GM19239 (cell line): ENCODE measurements around the gene SAMD4B.
"Not testable (repeated sequence)": the region's sequence is repeated elsewhere in the genome, so short reads cannot be mapped to it uniquely, and the experiment has no call there.

ENCODE experiments used
- DNase-seq: peaks from one replicate; pipeline ENCODE4 v3.0.0; 2011; ENCODE audit warnings: low spot score; ENCODE audit not compliant: insufficient read length
- FAIRE-seq: peaks from 2 replicates; lab custom pipeline; 2011; peaks lifted over from hg19 to GRCh38; lab: Jason Lieb, UNC

The SAMD4B gene

GRCh38 chr19:39341719-39342604 is at the start of gene SAMD4B:
Gene SAMD4B, plus strand, starts transcription at chr19:39342421. Its CDS starts 14,473 bp downstream, at chr19:39356894.
- FAIRE-seq, result peak; percentile 96

GRCh38 chr19:39293394-39293793 is 48.8 kb upstream of the SAMD4B start:
- no peak for DNase-seq
- no peak for FAIRE-seq

More at GRCh38 chr19:39341719-39342604, at the start of gene SAMD4B:
- peak; percentile 98 for DNase-seq

GRCh38 chr19:39296055-39296645 is 46.1 kb upstream of the SAMD4B start, which contains the start of gene IFNL1:
Gene IFNL1, plus strand, starts transcription at chr19:39296407. Its CDS starts 15 bp downstream, at chr19:39296422.
- no peak for DNase-seq
- no peak for FAIRE-seq

- FAIRE-seq (no peak), DNase-seq (no peak)
Observed at GRCh38 chr19:39296906-39297305, 45.3 kb upstream of the SAMD4B start.

- DNase-seq (no peak), FAIRE-seq (no peak)
Observed at GRCh38 chr19:39297931-39298634, 44.1 kb upstream of the SAMD4B start.

GRCh38 chr19:39299404-39299803 is 42.8 kb upstream of the SAMD4B start:
- FAIRE-seq, result no peak
- DNase-seq, result no peak

- DNase-seq, result no peak
- no peak for FAIRE-seq
Observed at GRCh38 chr19:39299832-39300231, 42.4 kb upstream of the SAMD4B start.

GRCh38 chr19:39301021-39301420 is 41.2 kb upstream of the SAMD4B start:
- FAIRE-seq (no peak), DNase-seq (no peak)

GRCh38 chr19:39301562-39301961 is 40.7 kb upstream of the SAMD4B start:
- no peak for DNase-seq
- FAIRE-seq, result no peak

GRCh38 chr19:39303373-39304184 is 38.6 kb upstream of the SAMD4B start:
- FAIRE-seq, result no peak

GRCh38 chr19:39304185-39304513 is 38.1 kb upstream of the SAMD4B start:
- FAIRE-seq, result no peak
- DNase-seq, result no peak

More at GRCh38 chr19:39303373-39304184, 38.6 kb upstream of the SAMD4B start:
- no peak for DNase-seq

GRCh38 chr19:39304701-39305571 is 37.3 kb upstream of the SAMD4B start:
- DNase-seq, result no peak
- no peak for FAIRE-seq

GRCh38 chr19:39306075-39306474 is 36.1 kb upstream of the SAMD4B start:
- no peak for DNase-seq
- FAIRE-seq, result no peak

GRCh38 chr19:39307046-39307821 is 35.0 kb upstream of the SAMD4B start:
- no peak for FAIRE-seq
- no peak for DNase-seq

- FAIRE-seq, result no peak
- no peak for DNase-seq
Observed at GRCh38 chr19:39307822-39308530, 34.2 kb upstream of the SAMD4B start.

- no peak for FAIRE-seq
- DNase-seq, result no peak
Observed at GRCh38 chr19:39308531-39309304, 33.5 kb upstream of the SAMD4B start.

GRCh38 chr19:39309305-39309670 is 32.9 kb upstream of the SAMD4B start:
- FAIRE-seq, DNase-seq: not testable (repeated sequence)
